PFSK-1 (cell line): Measurements from ENCODE around the gene SBF1.

Source experiments
- POLR2AphosphoS5 ChIP-seq: IDR thresholded peaks from 2 replicates; pipeline ENCODE4 v1.6.1; 2012; ENCODE audit warnings: low read depth, mild to moderate bottlenecking, control low read depth, low read length, moderate library complexity
- REST ChIP-seq, 2 experiments: IDR thresholded peaks; 2 replicates each; pipeline versions ENCODE4 v1.6.1 to v1.8.0; 2011 to 2012; ENCODE audit warnings: low read depth in 2 of 2, low read length in 2 of 2, control low read depth in 1 of 2, inconsistent platforms in 1 of 2, mild to moderate bottlenecking in 1 of 2, moderate library complexity in 1 of 2; ENCODE audit not compliant: insufficient read depth in 1 of 2

- TF ChIP-seq REST (IDR thresholded peaks at IDR 0.05; ENCODE audit: insufficient read depth in 1 of 2, low read depth in 2 of 2, low read length in 2 of 2) (no peak), POLR2AphosphoS5 (no peak)
Observed at GRCh38 chr22:50523458-50523805, 48.6 kb upstream of the SBF1 start.
